Vagina (tissue), 2 donors: Measurements from ENCODE around the gene SLC25A23. TPM values are rescaled to one million over a fixed set of nuclear protein-coding genes. Genes with fewer than 3 reads are reported as not detected.

Experiments
- DNase-seq, 2 donors: peaks; one replicate each; pipeline ENCODE4 v3.0.0-alpha.2; 2017; ENCODE audit errors: extremely low spot score in 2 of 2
- H3K27ac ChIP-seq: fragments of 200-600 bp; sonication (generic); one replicate; pipeline ENCODE4 v1.5.1; 2019
- H3K27me3 ChIP-seq: fragments of 200-600 bp; sonication (generic); one replicate; pipeline ENCODE4 v1.5.1; 2019
- H3K36me3 ChIP-seq, 2 donors: fragments of 200-600 bp; sonication (generic); one replicate each; pipeline ENCODE4 v1.5.1; 2017 to 2019
- H3K4me1 ChIP-seq: fragments of 200-600 bp; sonication (generic); one replicate; pipeline ENCODE4 v1.5.1; 2019
- H3K4me3 ChIP-seq, 2 donors: fragments of 200-600 bp; sonication (generic); 1 replicate in 1 of 2; 2 replicates in 1 of 2; pipeline ENCODE4 v1.5.1; 2016 to 2019
- H3K9me3 ChIP-seq: fragments of 200-600 bp; sonication (generic); one replicate; pipeline ENCODE4 v1.5.1; 2019
- POLR2A ChIP-seq, 2 donors: fragments of 450-650 bp; IDR thresholded peaks; one replicate each; pipeline ENCODE4 v1.6.1; 2017; ENCODE audit warnings: antibody characterized with exemption in 2 of 2, mild to moderate bottlenecking in 2 of 2, moderate library complexity in 2 of 2
- POLR2AphosphoS5 ChIP-seq, 2 donors: sonication (generic); formaldehyde crosslinking; IDR thresholded peaks; one replicate each; pipeline ENCODE4 v1.9.0; 2017; ENCODE audit warnings: antibody characterized with exemption in 2 of 2, mild to moderate bottlenecking in 2 of 2, low read depth in 1 of 2; ENCODE audit not compliant: insufficient read depth in 1 of 2
- intact Hi-C: fragments of 100-400 bp; cut with DNase I; formaldehyde crosslinking; loops from one replicate; pipeline ENCODE4 v1.15.1; 2023
- total RNA-seq: library from RNA; depleted of rRNA; stranded (reverse); fragments of >200 nt; gene quantifications from one replicate; pipeline ENCODE4 v1.2.3, GENCODE V29; 2016
- TF ChIP-seq, protein P1 (sequence below), 3 experiments: fragments of 450-650 bp in 2 of 3; fragments of 200-600 bp in 1 of 3; sonication (generic) in 1 of 3; IDR thresholded peaks; one replicate each; pipeline ENCODE4 v1.5.1; 2017 to 2019; ENCODE audit warnings: antibody characterized with exemption in 3 of 3, mild to moderate bottlenecking in 2 of 3, moderate library complexity in 2 of 3

SLC25A23 gene
- total RNA-seq, 1 donor from 2014 or later, result 27.5 TPM

DNA sequence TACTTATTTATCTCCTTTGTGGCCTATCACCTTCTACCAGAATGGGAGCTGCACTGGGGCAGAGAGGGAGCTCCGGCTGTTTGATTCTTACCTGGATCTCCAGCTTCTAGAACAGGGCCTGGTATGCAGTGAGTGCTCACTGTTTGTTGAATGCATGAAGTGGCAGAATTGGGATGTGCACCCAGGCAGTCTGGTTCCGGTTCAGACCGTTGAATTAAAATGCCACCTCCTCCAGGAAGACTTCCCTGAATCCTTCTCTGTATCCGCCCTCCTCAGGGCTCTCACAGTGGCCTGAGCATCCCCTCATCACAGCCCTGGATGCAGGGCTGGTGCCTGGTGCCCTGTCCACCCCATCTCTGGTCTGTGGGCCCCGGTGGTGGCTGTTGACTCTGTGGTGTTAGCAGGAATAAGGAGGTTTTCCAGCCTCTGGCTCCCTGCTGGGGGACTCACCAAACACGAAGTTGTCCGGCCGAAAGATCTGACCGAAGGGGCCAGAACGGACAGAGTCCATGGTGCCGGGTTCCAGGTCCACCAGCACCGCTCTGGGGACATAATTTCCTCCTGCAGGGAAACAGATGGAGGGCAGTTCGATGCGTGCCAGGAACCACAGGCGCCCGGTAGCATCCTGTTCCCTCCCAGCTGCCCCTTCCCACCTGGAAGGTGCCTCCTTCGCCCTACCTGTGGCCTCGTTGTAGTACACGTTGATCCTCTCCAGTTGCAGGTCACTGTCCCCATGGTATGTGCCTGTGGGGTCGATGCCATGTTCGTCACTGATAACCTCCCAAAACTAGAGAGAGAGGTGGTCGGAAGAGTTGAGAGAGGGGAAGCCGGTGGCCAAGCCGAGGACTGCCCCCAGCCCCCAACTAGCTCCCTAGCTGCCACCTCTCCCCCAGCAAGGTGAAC is 41.5 kb upstream of the SLC25A23 start:
- Histone ChIP-seq H3K27ac (no peak overlapping the region), H3K27me3 (no peaks in the 10 kb centered on the region), H3K4me3 (peak overlapping the region; percentile 30 to 37), H3K4me1 (peaks cover 11% of the 10 kb centered on the region), H3K9me3 (no peaks in the 10 kb centered on the region), H3K36me3 (no peaks in the 10 kb centered on the region)
- TF ChIP-seq POLR2A (IDR thresholded peaks at IDR 0.05) (no peak), POLR2AphosphoS5 (IDR thresholded peaks at IDR 0.05; ENCODE audit: insufficient read depth in 1 of 2, low read depth in 1 of 2) (no peak)
- TF ChIP-seq, protein P1, sequence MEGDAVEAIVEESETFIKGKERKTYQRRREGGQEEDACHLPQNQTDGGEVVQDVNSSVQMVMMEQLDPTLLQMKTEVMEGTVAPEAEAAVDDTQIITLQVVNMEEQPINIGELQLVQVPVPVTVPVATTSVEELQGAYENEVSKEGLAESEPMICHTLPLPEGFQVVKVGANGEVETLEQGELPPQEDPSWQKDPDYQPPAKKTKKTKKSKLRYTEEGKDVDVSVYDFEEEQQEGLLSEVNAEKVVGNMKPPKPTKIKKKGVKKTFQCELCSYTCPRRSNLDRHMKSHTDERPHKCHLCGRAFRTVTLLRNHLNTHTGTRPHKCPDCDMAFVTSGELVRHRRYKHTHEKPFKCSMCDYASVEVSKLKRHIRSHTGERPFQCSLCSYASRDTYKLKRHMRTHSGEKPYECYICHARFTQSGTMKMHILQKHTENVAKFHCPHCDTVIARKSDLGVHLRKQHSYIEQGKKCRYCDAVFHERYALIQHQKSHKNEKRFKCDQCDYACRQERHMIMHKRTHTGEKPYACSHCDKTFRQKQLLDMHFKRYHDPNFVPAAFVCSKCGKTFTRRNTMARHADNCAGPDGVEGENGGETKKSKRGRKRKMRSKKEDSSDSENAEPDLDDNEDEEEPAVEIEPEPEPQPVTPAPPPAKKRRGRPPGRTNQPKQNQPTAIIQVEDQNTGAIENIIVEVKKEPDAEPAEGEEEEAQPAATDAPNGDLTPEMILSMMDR (IDR thresholded peaks at IDR 0.05), result no peak
- DNase-seq, result no peak
- intact Hi-C loops, result no loop called here

DNA sequence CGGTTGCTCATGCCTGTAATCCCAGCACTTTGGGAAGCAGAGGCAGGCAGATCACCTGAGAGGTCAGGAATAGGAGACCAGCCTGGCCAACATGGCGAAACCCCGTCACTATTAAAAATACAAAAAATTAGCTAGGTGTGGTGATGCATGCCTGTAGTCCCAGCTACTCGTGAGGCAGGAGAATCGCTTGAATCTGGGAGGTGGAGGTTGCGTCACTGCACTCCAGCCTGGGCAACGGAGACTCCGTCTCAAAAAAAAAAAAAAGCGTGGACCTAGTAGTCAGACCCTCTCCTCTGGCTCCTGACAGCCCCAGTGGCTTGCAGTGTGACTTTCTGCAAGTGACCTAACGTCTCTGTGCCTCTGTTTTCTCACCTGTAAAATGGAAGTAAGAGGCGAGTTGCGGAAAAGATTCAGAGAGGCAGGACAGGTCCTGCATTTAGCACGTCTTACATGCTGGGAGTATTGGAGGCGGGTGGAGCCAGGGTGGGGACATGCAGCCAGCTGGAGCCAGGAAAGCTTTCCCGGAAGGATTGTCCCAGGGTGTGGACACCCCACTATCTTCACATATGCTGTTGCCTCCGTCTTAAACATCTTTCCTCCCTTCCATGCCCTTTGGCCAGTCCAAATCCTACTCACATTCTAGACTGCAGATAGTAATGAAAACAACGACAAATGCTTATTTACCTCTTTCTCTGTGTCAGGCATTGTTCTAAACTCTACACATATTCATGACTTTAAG is 39.6 kb upstream of the SLC25A23 start:
- TF ChIP-seq, protein P1 (IDR thresholded peaks at IDR 0.05), result no peak
- TF ChIP-seq POLR2A (IDR thresholded peaks at IDR 0.05), result no peak
- TF ChIP-seq POLR2AphosphoS5 (IDR thresholded peaks at IDR 0.05; ENCODE audit: insufficient read depth in 1 of 2, low read depth in 1 of 2), result no peak
- no peak for DNase-seq
- no peak overlapping the region for H3K4me3 ChIP-seq
- no peaks in the 10 kb centered on the region for H3K36me3 ChIP-seq
- H3K4me1 ChIP-seq, result peaks cover 11% of the 10 kb centered on the region
- no peaks in the 10 kb centered on the region for H3K27me3 ChIP-seq
- no peak overlapping the region for H3K27ac ChIP-seq
- intact Hi-C loops, result no loop called here
- no peaks in the 10 kb centered on the region for H3K9me3 ChIP-seq

DNA sequence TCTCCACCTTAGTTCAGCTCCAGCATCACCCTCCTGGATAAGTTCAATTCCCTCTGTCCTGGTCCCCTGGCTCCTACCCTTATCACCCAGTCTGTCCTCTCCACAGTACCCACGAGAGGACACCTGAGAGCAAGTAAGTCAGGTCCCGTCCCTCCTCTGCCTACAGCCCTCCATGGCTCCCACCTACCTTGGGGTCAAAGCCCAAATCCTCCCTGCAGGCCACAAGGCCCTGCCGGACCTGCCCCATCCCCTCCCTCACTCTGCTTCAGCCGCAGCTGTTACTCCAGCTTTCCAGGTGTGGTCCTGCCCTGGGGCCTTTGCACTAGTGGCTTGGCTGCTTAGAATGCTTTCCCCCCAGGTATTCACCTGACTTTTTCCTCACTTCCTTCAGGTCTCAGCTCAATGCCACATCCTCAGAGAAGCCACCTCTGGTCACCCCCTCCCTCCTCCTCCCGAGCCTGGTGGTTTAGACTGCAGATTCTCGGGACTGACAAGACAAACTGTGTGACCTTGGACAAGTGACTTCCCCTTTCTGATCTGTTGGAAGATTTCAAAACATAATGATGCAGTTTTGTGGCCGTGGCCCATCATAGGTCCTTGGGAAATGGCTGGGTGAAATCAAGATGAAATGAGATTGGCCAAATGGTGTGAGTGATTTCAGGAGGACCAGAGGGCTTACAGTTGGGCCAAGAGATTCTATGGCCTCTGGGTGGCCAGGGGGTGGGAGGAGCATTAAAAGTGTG is 38.9 kb upstream of the SLC25A23 start:
- intact Hi-C loops, result no loop called here
- Histone ChIP-seq H3K4me1 (peaks cover 11% of the 10 kb centered on the region), H3K27ac (no peak overlapping the region), H3K36me3 (no peaks in the 10 kb centered on the region), H3K4me3 (no peak overlapping the region), H3K9me3 (no peaks in the 10 kb centered on the region), H3K27me3 (no peaks in the 10 kb centered on the region)
- no peak for TF ChIP-seq POLR2A (IDR thresholded peaks at IDR 0.05)
- TF ChIP-seq POLR2AphosphoS5 (IDR thresholded peaks at IDR 0.05; ENCODE audit: insufficient read depth in 1 of 2, low read depth in 1 of 2), result no peak
- TF ChIP-seq, protein P1 (IDR thresholded peaks at IDR 0.05), result no peak
- no peak for DNase-seq

DNA sequence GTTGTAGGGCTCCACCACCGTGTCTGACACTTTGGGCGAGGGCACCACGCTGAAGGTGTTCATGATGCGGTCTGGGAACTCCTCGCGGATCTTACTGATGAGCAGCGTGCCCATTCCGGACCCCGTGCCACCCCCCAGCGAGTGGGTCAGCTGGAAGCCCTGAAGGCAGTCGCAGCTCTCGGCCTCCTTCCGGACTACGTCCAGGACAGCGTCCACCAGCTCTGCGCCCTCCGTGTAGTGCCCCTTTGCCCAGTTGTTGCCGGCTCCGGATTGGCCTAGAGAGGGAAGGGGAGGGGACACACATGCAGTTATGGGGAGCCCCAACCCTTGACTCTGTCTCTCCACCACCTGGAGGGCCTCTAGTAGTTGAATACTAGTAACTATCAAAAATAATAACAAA is 36.4 kb upstream of the SLC25A23 start:
- H3K9me3 ChIP-seq, result no peaks in the 10 kb centered on the region
- H3K4me3 ChIP-seq, result no peak overlapping the region
- no peaks in the 10 kb centered on the region for H3K4me1 ChIP-seq
- H3K27ac ChIP-seq, result no peak overlapping the region
- H3K36me3 ChIP-seq, result no peaks in the 10 kb centered on the region
- DNase-seq, result no peak
- no peaks in the 10 kb centered on the region for H3K27me3 ChIP-seq
- intact Hi-C loops, result no loop called here
- TF ChIP-seq, protein P1 (IDR thresholded peaks at IDR 0.05), result no peak
